Suppressor macrophage treated with lipopolysaccharide for 4 hours (primary cell): ENCODE data around the gene DMD.

Experiments
- DNase-seq: peaks from one replicate; pipeline ENCODE4 v3.0.0-alpha.2; 2020

The DMD gene

GRCh38 chrX:31555506-31555905 is 1655.8 kb downstream of the DMD start:
- DNase-seq = no peak

- no peak for DNase-seq
These were observed 1659.4 kb downstream of the DMD start for GRCh38 chrX:31551913-31552312.

- no peak for DNase-seq
These were observed 1661.2 kb downstream of the DMD start for GRCh38 chrX:31550158-31550557.

- DNase-seq = no peak
These were observed 1663.5 kb downstream of the DMD start for GRCh38 chrX:31547816-31548215.

- no peak for DNase-seq
These were observed 1663.9 kb downstream of the DMD start for GRCh38 chrX:31547416-31547815.

GRCh38 chrX:31546126-31546525 is 1665.2 kb downstream of the DMD start:
- DNase-seq = no peak

- no peak for DNase-seq
These were observed 1665.6 kb downstream of the DMD start for GRCh38 chrX:31545726-31546125.

- no peak for DNase-seq
These were observed 1666.2 kb downstream of the DMD start for GRCh38 chrX:31545191-31545590.

GRCh38 chrX:31543634-31544033 is 1667.7 kb downstream of the DMD start:
- no peak for DNase-seq

- no peak for DNase-seq
These were observed 1668.8 kb downstream of the DMD start for GRCh38 chrX:31542566-31542965.

GRCh38 chrX:31540313-31540712 is 1671.0 kb downstream of the DMD start:
- no peak for DNase-seq

- DNase-seq = no peak
These were observed 1683.8 kb downstream of the DMD start for GRCh38 chrX:31527455-31528126.

GRCh38 chrX:31523884-31524536 is 1687.3 kb downstream of the DMD start:
- DNase-seq = no peak

- no peak for DNase-seq
These were observed 1688.6 kb downstream of the DMD start for GRCh38 chrX:31522760-31523159.

GRCh38 chrX:31521941-31522340 is 1689.4 kb downstream of the DMD start:
- no peak for DNase-seq

GRCh38 chrX:31516527-31516926 is 1694.8 kb downstream of the DMD start:
- no peak for DNase-seq

- DNase-seq = no peak
These were observed 1703.0 kb downstream of the DMD start for GRCh38 chrX:31508338-31508737.

- DNase-seq = no peak
These were observed 1704.4 kb downstream of the DMD start for GRCh38 chrX:31506928-31507327.

GRCh38 chrX:31506360-31506759 is 1705.0 kb downstream of the DMD start:
- DNase-seq = no peak

- DNase-seq = no peak
These were observed 1710.4 kb downstream of the DMD start for GRCh38 chrX:31500921-31501320.

GRCh38 chrX:31499109-31499508 is 1712.2 kb downstream of the DMD start:
- DNase-seq = no peak

- no peak for DNase-seq
These were observed 1714.3 kb downstream of the DMD start for GRCh38 chrX:31497086-31497485.

GRCh38 chrX:31487951-31488350 is 1723.4 kb downstream of the DMD start:
- DNase-seq = no peak

GRCh38 chrX:31483336-31483735 is 1728.0 kb downstream of the DMD start:
- no peak for DNase-seq

GRCh38 chrX:31480696-31481095 is 1730.7 kb downstream of the DMD start:
- no peak for DNase-seq
